Heart left ventricle (tissue), 13 donors: Measurements from ENCODE around the gene MED29.

ENCODE experiments used
- POLR2A ChIP-seq, 2 donors: fragments of 450-650 bp; IDR thresholded peaks; one replicate each; pipeline ENCODE4 v1.6.1; 2017; ENCODE audit warnings: antibody characterized with exemption in 2 of 2, mild to moderate bottlenecking in 2 of 2, moderate library complexity in 2 of 2
- TF ChIP-seq, protein P1 (sequence below), 12 donors: fragments of 200-600 bp; sonication (generic) in 4 of 12; IDR thresholded peaks; one replicate each; pipeline versions ENCODE4 v1.5.0 to v1.8.0; 2018 to 2022; ENCODE audit warnings: antibody characterized with exemption in 12 of 12, mild to moderate bottlenecking in 5 of 12
- donor health status: ischemic (EF 13 %, LVEDD 7.1; RV severe dilation, severe dysfunction).
- donor health status: DM: no; HTN: yes; CAD: no.
- donor health status: DM: no; HTN: no; CAD: no.
- donor health status: ischemic (EF 25% LVEDD 6.9; RV normal size, moderate dysfunction).
- donor health status: ischemic (EF 25% LVEDD 5.7; RV mildly dilated, moderate dysfunction).
- donor health status: ischemic (EF 35%, LVEDD 5.7; RV mildly dilated, moderate dysfunction).
- donor health status: nonischemic (EF 11% LVEDD 7.7; RV severe dilation, severe dysfunction).
- donor health status: DM: yes; HTN: yes; CAD: no.
- donor health status: PGD.
- donor health status: ischemic (EF 29% LVEDD 5.4; RV normal size, mild dysfunction).
- donor health status: nonischemic (EF 23%, LVEDD 6.1; RV moderate dilation, normal function).

DNA sequence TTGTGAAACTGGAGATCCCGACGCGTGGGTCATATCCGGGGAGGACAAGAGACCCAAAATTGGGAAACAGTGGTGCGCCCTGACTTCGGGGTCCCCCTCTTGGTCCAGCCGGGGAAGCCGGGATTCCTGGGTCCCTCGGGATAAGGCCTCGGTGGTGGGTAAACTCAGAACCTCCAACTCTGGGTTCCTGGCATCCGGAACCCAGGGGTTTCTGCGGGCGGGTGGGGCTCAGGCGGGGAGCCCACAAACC, 16.2 kb downstream of the MED29 start:
- TF ChIP-seq, protein P1, sequence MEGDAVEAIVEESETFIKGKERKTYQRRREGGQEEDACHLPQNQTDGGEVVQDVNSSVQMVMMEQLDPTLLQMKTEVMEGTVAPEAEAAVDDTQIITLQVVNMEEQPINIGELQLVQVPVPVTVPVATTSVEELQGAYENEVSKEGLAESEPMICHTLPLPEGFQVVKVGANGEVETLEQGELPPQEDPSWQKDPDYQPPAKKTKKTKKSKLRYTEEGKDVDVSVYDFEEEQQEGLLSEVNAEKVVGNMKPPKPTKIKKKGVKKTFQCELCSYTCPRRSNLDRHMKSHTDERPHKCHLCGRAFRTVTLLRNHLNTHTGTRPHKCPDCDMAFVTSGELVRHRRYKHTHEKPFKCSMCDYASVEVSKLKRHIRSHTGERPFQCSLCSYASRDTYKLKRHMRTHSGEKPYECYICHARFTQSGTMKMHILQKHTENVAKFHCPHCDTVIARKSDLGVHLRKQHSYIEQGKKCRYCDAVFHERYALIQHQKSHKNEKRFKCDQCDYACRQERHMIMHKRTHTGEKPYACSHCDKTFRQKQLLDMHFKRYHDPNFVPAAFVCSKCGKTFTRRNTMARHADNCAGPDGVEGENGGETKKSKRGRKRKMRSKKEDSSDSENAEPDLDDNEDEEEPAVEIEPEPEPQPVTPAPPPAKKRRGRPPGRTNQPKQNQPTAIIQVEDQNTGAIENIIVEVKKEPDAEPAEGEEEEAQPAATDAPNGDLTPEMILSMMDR (IDR thresholded peaks at IDR 0.05) = no peak
- TF ChIP-seq POLR2A (IDR thresholded peaks at IDR 0.05) = no peak
